T-cell (primary cell): ENCODE data around the gene GRIA3. TPM values are rescaled to one million over a fixed set of nuclear protein-coding genes. Genes with fewer than 3 reads are reported as not detected.
"Not testable (repeated sequence)": the region's sequence is repeated elsewhere in the genome, so short reads cannot be mapped to it uniquely, and the experiment has no call there.

ENCODE experiments used
- ATAC-seq, 4 experiments: fragments of 200-7000 bp in 3 of 4; fragments of 150-1000 bp in 1 of 4; cut with Tn5 transposase; replicated peaks in 1 of 4; 1 replicate in 3 of 4; 2 replicates in 1 of 4; pipeline ENCODE4 v1.10.0; 2021; ENCODE audit warnings: moderate library complexity in 3 of 4, mild to moderate bottlenecking in 2 of 4, moderate number of reproducible peaks in 1 of 4
- CTCF ChIA-PET, 2 donors: fragments of 300-600 bp; sonication (Branson Sonifier 250); formaldehyde crosslinking; loops; one replicate each; lab custom pipeline; 2022; ENCODE audit warnings: antibody characterized with exemption in 2 of 2; lab: Charles Lee
- POLR2A ChIA-PET, 2 donors: fragments of 300-600 bp; sonication (Branson Sonifier 250); formaldehyde crosslinking; loops; one replicate each; lab custom pipeline; 2022; ENCODE audit warnings: antibody characterized with exemption in 2 of 2; lab: Charles Lee
- DNase-seq, 35 experiments: peaks; one replicate each; pipeline versions ENCODE4 v3.0.0 to v3.0.0-alpha.2; 2013 to 2023
- H3K27ac ChIP-seq: one replicate; pipeline ENCODE4 v1.5.1; 2013; ENCODE audit warnings: low read length
- H3K27me3 ChIP-seq, 2 experiments: replicated peaks in 1 of 2; 1 replicate in 1 of 2; 2 replicates in 1 of 2; pipeline versions ENCODE4 v1.6.1 to v1.7.0; 2013; ENCODE audit warnings: low read length in 1 of 2, mixed read lengths in 1 of 2; ENCODE audit not compliant: control insufficient read depth in 2 of 2, insufficient read depth in 2 of 2; ENCODE audit errors: extremely low read depth in 1 of 2
- H3K36me3 ChIP-seq, 2 donors: 1 replicate in 1 of 2; 2 replicates in 1 of 2; pipeline versions ENCODE4 v1.6.1 to v1.7.0; 2013; ENCODE audit warnings: low read length in 1 of 2; ENCODE audit not compliant: control insufficient read depth in 2 of 2, insufficient read depth in 1 of 2; ENCODE audit errors: extremely low read depth in 1 of 2
- H3K4me1 ChIP-seq, 2 experiments: 1 replicate in 1 of 2; 2 replicates in 1 of 2; pipeline versions ENCODE4 v1.6.1 to v1.7.0; 2013; ENCODE audit warnings: low read length in 2 of 2, mixed read lengths in 1 of 2; ENCODE audit not compliant: insufficient read depth in 2 of 2, control insufficient read depth in 1 of 2; ENCODE audit errors: extremely low read depth in 1 of 2
- H3K4me3 ChIP-seq, 2 donors: 1 replicate in 1 of 2; 2 replicates in 1 of 2; pipeline versions ENCODE4 v1.5.1 to v1.7.0; 2013; ENCODE audit warnings: mild to moderate bottlenecking in 2 of 2, low read length in 1 of 2, moderate library complexity in 1 of 2; ENCODE audit not compliant: control insufficient read depth in 1 of 2; ENCODE audit errors: extremely low read depth in 1 of 2
- H3K9me3 ChIP-seq: 2 replicates; pipeline ENCODE4 v1.7.0; 2013
- H3K27ac Mint-ChIP-seq, 2 donors: one replicate each; pipeline ENCODE4 v1.8.0; 2020 to 2021; ENCODE audit warnings: mild to moderate bottlenecking in 2 of 2, mixed read lengths in 2 of 2
- H3K27me3 Mint-ChIP-seq, 2 donors: one replicate each; pipeline ENCODE4 v1.8.0; 2021 to 2022; ENCODE audit warnings: mixed read lengths in 2 of 2
- H3K36me3 Mint-ChIP-seq: one replicate; pipeline ENCODE4 v1.8.0; 2021; ENCODE audit warnings: mixed read lengths
- H3K4me1 Mint-ChIP-seq, 3 donors: one replicate each; pipeline ENCODE4 v1.8.0; 2020 to 2022; ENCODE audit warnings: mixed read lengths in 3 of 3, mild to moderate bottlenecking in 1 of 3
- H3K4me3 Mint-ChIP-seq, 3 donors: one replicate each; pipeline ENCODE4 v1.8.0; 2020 to 2022; ENCODE audit warnings: mild to moderate bottlenecking in 3 of 3, mixed read lengths in 3 of 3, moderate library complexity in 3 of 3
- H3K9me3 Mint-ChIP-seq, 3 donors: one replicate each; pipeline ENCODE4 v1.8.0; 2020 to 2022; ENCODE audit warnings: mixed read lengths in 3 of 3
- WGBS: methylation state at CpG from one replicate; pipeline ENCODE4 v1.1.5; 2013; ENCODE audit warnings: missing lambda C conversion rate; ENCODE audit not compliant: insufficient coverage; 5-methylcytosine and 5-hydroxymethylcytosine counted together
- total RNA-seq, 35 experiments: library from RNA in 6 of 35; stranded (reverse) in 6 of 35; fragments of 120-200 nt in 1 of 35; gene quantifications; one replicate each; pipeline versions ENCODE4 v1.2.1 to v1.2.4 and lab custom pipeline; 2013 to 2026

GRIA3 gene
- total RNA-seq, 5 donors from 2014 or later (not counting 1 experiment from before 2014, with no cell fraction given), result 0.82 TPM; not detected in 4

DNA sequence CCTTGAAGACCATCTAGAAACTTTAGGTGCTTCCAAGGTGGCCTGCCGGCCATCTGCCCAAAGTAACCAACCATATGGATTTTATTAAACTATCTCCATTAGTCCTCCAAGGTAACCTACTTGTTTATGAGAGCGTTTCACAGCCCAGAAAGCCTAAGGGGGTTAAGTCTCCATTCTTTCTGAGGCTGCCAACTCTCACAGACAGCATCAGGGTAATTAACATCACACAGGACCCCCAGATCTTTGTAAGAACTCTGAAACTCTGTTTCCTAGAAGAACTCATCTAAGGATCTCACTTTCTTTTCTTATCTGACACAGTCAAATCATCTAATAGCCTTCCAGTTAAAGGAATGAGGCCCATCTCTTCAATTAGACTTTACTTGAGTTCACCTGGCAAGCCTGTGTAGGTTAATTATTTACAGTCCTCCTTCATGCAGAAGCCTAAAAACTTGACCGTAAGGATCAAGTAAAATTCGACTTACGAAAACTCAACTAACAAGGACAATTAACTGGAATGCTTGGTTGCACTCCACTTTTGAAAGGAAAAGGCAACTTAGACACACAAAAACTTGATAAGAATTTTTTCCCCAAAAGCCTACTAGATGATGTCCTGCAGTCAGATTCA, 252.5 kb downstream of the GRIA3 start:
- H3K36me3 ChIP-seq, result no peaks in the 10 kb centered on the region
- no peak for DNase-seq
- WGBS, result 100% methylated on average over 1 of the region's 5 CpGs
- Mint-ChIP-seq H3K27me3 (peaks cover 0 to 3% of the 10 kb centered on the region in 2 donors), H3K27ac (no peak overlapping the region), H3K36me3 (no peaks in the 10 kb centered on the region), H3K4me1 (no peaks in the 10 kb centered on the region), H3K4me3 (no peak overlapping the region), H3K9me3 (peaks cover 0 to 3% (median 0%) of the 10 kb centered on the region in 3 donors)
- no peaks in the 10 kb centered on the region for H3K27me3 ChIP-seq
- no peak for ATAC-seq
- no peaks in the 10 kb centered on the region for H3K9me3 ChIP-seq
- no peak overlapping the region for H3K4me3 ChIP-seq
- no peaks in the 10 kb centered on the region for H3K4me1 ChIP-seq
- CTCF ChIA-PET, result no interaction called here
- H3K27ac ChIP-seq, result no peak overlapping the region
- POLR2A ChIA-PET, result no interaction called here

GRCh38 chrX:123439926-123440325, 255.8 kb downstream of the GRIA3 start:
- H3K4me3 Mint-ChIP-seq, H3K9me3 Mint-ChIP-seq, POLR2A ChIA-PET, DNase-seq, H3K4me3 ChIP-seq, H3K27ac Mint-ChIP-seq, H3K27me3 ChIP-seq, H3K36me3 Mint-ChIP-seq, H3K27ac ChIP-seq, ATAC-seq, CTCF ChIA-PET, H3K4me1 Mint-ChIP-seq, H3K27me3 Mint-ChIP-seq, H3K36me3 ChIP-seq, H3K4me1 ChIP-seq, H3K9me3 ChIP-seq: not testable (repeated sequence)
- no CpG with 5 or more reads among the region's 3 CpGs for WGBS

DNA sequence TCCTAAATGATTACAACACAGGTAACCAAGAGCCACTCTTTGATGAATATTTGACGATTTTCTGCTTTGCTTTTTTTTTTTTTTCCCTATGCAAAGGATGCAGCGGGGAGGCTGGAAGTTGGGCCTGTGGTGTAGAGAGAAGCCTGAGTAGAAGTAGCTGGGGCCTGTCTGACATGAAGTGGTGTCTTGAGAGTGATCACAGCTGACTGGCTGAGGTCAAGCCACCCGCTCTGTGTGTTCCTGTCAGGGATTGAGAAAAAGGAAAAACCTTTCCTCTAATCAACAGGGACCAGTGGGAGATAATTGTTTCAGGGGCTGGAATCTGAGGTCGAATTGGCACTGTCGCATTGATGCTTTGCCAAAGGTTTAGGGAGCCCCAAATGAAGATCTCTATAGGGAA, 258.7 kb downstream of the GRIA3 start:
- Histone ChIP-seq H3K36me3 (no peaks in the 10 kb centered on the region), H3K4me1 (no peaks in the 10 kb centered on the region), H3K4me3 (no peak overlapping the region), H3K9me3 (no peaks in the 10 kb centered on the region), H3K27me3 (no peaks in the 10 kb centered on the region), H3K27ac (no peak overlapping the region)
- ChIA-PET CTCF (no interaction called here), POLR2A (no interaction called here)
- H3K4me3 Mint-ChIP-seq, result no peak overlapping the region
- no peak for DNase-seq
- WGBS, result no CpG with 5 or more reads among the region's 5 CpGs
- ATAC-seq, result no peak
- H3K27me3 Mint-ChIP-seq, result peaks cover 0 to 15% of the 10 kb centered on the region in 2 donors
- no peaks in the 10 kb centered on the region for H3K36me3 Mint-ChIP-seq
- H3K9me3 Mint-ChIP-seq, result peaks cover 0 to 3% (median 0%) of the 10 kb centered on the region in 3 donors
- H3K4me1 Mint-ChIP-seq, result no peaks in the 10 kb centered on the region
- H3K27ac Mint-ChIP-seq, result no peak overlapping the region

DNA sequence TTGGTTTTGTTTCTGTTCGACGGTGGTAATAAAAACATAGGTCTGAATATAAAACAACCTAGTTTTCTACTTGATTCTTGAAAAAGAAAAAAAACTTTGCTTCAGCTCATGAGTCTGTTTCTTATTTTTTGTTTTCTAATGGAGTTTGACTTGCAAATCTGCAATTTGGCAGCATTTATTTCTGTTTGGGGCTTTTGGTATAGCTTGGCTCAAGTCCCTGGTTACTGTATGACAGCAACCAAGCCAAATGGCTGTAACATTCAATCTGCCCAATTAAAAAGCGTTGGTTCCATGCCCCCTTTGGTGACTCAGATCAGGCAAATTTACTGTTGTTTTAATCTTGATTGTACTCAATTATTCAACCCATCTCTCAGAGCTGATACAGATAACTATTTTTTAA, 263.4 kb downstream of the GRIA3 start:
- ATAC-seq, result no peak
- CTCF ChIA-PET, result no interaction called here
- no CpG with 5 or more reads among the region's 3 CpGs for WGBS

DNA sequence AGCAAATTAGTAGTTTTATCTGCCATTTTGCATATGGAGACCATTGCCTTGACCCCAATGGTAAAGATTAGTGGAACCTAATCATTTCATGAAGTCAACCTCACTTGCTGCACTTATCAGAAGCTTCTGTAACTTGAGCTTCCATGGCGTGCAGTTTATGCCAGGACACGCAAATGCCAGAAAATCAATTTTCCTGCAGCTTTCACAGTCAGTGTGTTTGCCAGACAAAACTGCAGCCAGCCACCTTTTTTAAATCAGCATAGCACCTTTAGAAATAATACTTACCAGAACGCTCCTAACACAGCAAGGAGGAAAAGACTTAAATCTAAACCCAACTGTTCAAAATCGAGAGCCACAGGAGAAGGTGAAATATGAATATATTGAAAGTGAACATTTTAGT, 265.3 kb downstream of the GRIA3 start:
- Histone ChIP-seq H3K9me3 (no peaks in the 10 kb centered on the region), H3K27me3 (no peaks in the 10 kb centered on the region), H3K4me1 (no peaks in the 10 kb centered on the region), H3K36me3 (no peaks in the 10 kb centered on the region), H3K27ac (no peak overlapping the region), H3K4me3 (no peak overlapping the region)
- Mint-ChIP-seq H3K27ac (no peak overlapping the region), H3K4me3 (no peak overlapping the region), H3K9me3 (no peaks in the 10 kb centered on the region), H3K27me3 (peaks cover 0 to 12% of the 10 kb centered on the region in 2 donors), H3K36me3 (no peaks in the 10 kb centered on the region), H3K4me1 (no peaks in the 10 kb centered on the region)
- DNase-seq, result no peak
- WGBS, result 100% methylated on average over 2 of the region's 4 CpGs
- POLR2A ChIA-PET, result no interaction called here
- no peak for ATAC-seq
- CTCF ChIA-PET, result no interaction called here

More for the DNA sequence above, 263.4 kb downstream of the GRIA3 start:
- H3K4me3 Mint-ChIP-seq, result no peak overlapping the region
- POLR2A ChIA-PET, result no interaction called here
- no peaks in the 10 kb centered on the region for H3K4me1 Mint-ChIP-seq
- H3K36me3 Mint-ChIP-seq, result no peaks in the 10 kb centered on the region
- Histone ChIP-seq H3K27ac (no peak overlapping the region), H3K4me1 (no peaks in the 10 kb centered on the region), H3K4me3 (no peak overlapping the region), H3K36me3 (no peaks in the 10 kb centered on the region), H3K27me3 (no peaks in the 10 kb centered on the region), H3K9me3 (no peaks in the 10 kb centered on the region)
- no peaks in the 10 kb centered on the region for H3K9me3 Mint-ChIP-seq
- peaks cover 0 to 12% of the 10 kb centered on the region in 2 donors for H3K27me3 Mint-ChIP-seq
- DNase-seq, result no peak
- no peak overlapping the region for H3K27ac Mint-ChIP-seq

DNA sequence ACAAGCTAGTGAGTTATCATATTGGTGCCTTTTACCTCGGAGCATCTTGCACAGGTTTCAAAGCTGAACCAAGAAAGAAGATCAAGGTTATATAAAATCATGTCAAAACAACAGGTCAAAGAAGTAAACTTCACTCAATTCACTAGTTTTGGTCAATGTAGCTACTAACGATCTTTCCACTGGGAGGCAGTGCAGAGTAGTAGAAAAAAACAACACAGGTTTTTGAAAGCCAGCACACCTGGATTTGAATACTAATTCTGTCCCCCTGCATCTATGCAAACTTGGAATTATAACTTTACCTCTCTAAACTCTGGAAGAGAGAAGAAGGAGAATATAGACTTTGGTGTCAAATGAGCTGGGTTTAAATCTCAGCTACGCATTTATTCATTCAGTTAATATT, 266.1 kb downstream of the GRIA3 start:
- Mint-ChIP-seq H3K27ac (no peak overlapping the region), H3K4me1 (no peaks in the 10 kb centered on the region), H3K27me3 (peaks cover 0 to 9% of the 10 kb centered on the region in 2 donors), H3K36me3 (no peaks in the 10 kb centered on the region), H3K4me3 (no peak overlapping the region), H3K9me3 (no peaks in the 10 kb centered on the region)
- WGBS, result no CpG with 5 or more reads among the region's 3 CpGs
- Histone ChIP-seq H3K27me3 (no peaks in the 10 kb centered on the region), H3K4me3 (no peak overlapping the region), H3K36me3 (no peaks in the 10 kb centered on the region), H3K4me1 (no peaks in the 10 kb centered on the region), H3K27ac (no peak overlapping the region), H3K9me3 (no peaks in the 10 kb centered on the region)
- CTCF ChIA-PET, result no interaction called here
- ATAC-seq (no peak), DNase-seq (no peak)
- POLR2A ChIA-PET, result no interaction called here
